Neural progenitor cell (in vitro differentiated cells): ENCODE results near the gene TLL2. TPM values are rescaled to one million over a fixed set of nuclear protein-coding genes. Genes with fewer than 3 reads are reported as not detected.

Source experiments
- DNase-seq: peaks from one replicate; pipeline ENCODE4 v3.0.0-alpha.2; 2016; ENCODE audit warnings: low spot score
- H2AFZ ChIP-seq: fragments of 200-600 bp; sonication (generic); replicated peaks from 2 replicates; pipeline ENCODE4 v1.6.1; 2016; ENCODE audit warnings: antibody characterized with exemption
- H3F3A ChIP-seq: fragments of 200-600 bp; sonication (generic); 2 replicates; pipeline ENCODE4 v1.6.1; 2016; ENCODE audit warnings: antibody characterized with exemption, low read depth
- H3K27ac ChIP-seq: fragments of 200-600 bp; sonication (generic); 2 replicates; pipeline ENCODE4 v1.5.1; 2016; ENCODE audit warnings: mild to moderate bottlenecking
- H3K27me3 ChIP-seq: fragments of 200-600 bp; sonication (generic); 2 replicates; pipeline ENCODE4 v1.6.1; 2016; ENCODE audit warnings: mild to moderate bottlenecking, moderate library complexity
- H3K36me3 ChIP-seq: fragments of 200-600 bp; sonication (generic); 2 replicates; pipeline ENCODE4 v1.5.1; 2016
- H3K4me1 ChIP-seq: fragments of 200-600 bp; sonication (generic); 2 replicates; pipeline ENCODE4 v1.6.1; 2016; ENCODE audit warnings: mixed run types
- H3K4me2 ChIP-seq: fragments of 200-600 bp; sonication (generic); 2 replicates; pipeline ENCODE4 v1.6.1; 2016
- H3K4me3 ChIP-seq: fragments of 200-600 bp; sonication (generic); 2 replicates; pipeline ENCODE4 v1.5.1; 2016
- H3K79me2 ChIP-seq: fragments of 200-600 bp; sonication (generic); 2 replicates; pipeline ENCODE4 v1.6.1; 2016; ENCODE audit warnings: low read depth
- H3K9ac ChIP-seq: fragments of 200-600 bp; sonication (generic); 2 replicates; pipeline ENCODE4 v1.6.1; 2016
- H3K9me3 ChIP-seq: fragments of 200-600 bp; sonication (generic); 2 replicates; pipeline ENCODE4 v1.5.1; 2016; ENCODE audit warnings: low read depth
- H4K20me1 ChIP-seq: fragments of 200-600 bp; sonication (generic); 2 replicates; pipeline ENCODE4 v1.6.1; 2016; ENCODE audit warnings: low read depth
- H3K27ac Mint-ChIP-seq: 3 replicates; pipeline ENCODE4 v1.8.0; 2021; ENCODE audit warnings: mixed read lengths
- H3K27me3 Mint-ChIP-seq: 2 replicates; pipeline ENCODE4 v1.8.0; 2022; ENCODE audit warnings: low read depth, mild to moderate bottlenecking, inconsistent platforms, moderate library complexity, mixed read lengths; ENCODE audit not compliant: insufficient read depth
- H3K36me3 Mint-ChIP-seq: 3 replicates; pipeline ENCODE4 v1.8.0; 2021; ENCODE audit warnings: mixed read lengths
- H3K4me1 Mint-ChIP-seq: 3 replicates; pipeline ENCODE4 v1.8.0; 2021; ENCODE audit warnings: mixed read lengths
- H3K4me3 Mint-ChIP-seq: 3 replicates; pipeline ENCODE4 v1.8.0; 2021; ENCODE audit warnings: mild to moderate bottlenecking, moderate library complexity, mixed read lengths
- H3K9me3 Mint-ChIP-seq: 3 replicates; pipeline ENCODE4 v1.8.0; 2020; ENCODE audit warnings: mixed read lengths
- EZH2 ChIP-seq: fragments of 200-600 bp; sonication (generic); IDR thresholded peaks from 2 replicates; pipeline ENCODE4 v1.6.1; 2017; ENCODE audit warnings: antibody characterized with exemption, mild to moderate bottlenecking, moderate library complexity
- EZH2phosphoT487 ChIP-seq: fragments of 200-600 bp; sonication (generic); IDR thresholded peaks from 2 replicates; pipeline ENCODE4 v1.6.1; 2017; ENCODE audit warnings: antibody characterized with exemption
- total RNA-seq: library from RNA; depleted of rRNA; stranded (reverse); fragments of >200 nt; gene quantifications from 2 replicates; pipeline ENCODE4 v1.2.3, GENCODE V29; 2015; ENCODE audit warnings: low replicate concordance
- TF ChIP-seq, protein P1 (sequence below): fragments of 200-600 bp; sonication (generic); IDR thresholded peaks from 2 replicates; pipeline ENCODE4 v1.5.1; 2017; ENCODE audit warnings: antibody characterized with exemption, mild to moderate bottlenecking

The TLL2 gene
- total RNA-seq, 1 donor from 2014 or later = 0.22 TPM

DNA sequence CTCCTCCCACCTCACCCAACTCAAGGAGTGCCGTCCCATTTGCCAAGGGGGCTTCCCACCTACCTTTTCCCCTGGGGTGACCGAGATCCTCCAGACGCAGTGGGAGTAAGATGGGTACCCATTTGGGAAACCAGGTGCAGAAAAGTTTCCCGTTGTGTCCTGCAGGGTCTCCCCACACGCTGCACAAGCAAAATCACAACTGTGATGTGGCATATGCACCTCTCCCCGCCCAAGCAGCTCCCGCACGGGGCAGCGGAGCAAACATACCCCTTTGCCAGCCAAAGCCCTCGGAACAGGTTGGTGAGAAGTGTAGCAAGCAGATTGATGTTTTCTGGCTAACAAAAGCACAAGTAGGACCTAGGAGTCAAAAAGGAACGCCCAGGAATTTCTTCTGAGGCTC lies 103.4 kb downstream of the TLL2 start:
- H4K20me1 ChIP-seq = no peaks in the 10 kb centered on the region
- H3K4me3 ChIP-seq = no peak overlapping the region
- H3K36me3 ChIP-seq = no peaks in the 10 kb centered on the region
- no peak overlapping the region for H3K4me2 ChIP-seq
- no peak overlapping the region for H3K4me3 Mint-ChIP-seq
- H3K36me3 Mint-ChIP-seq = peaks cover 11% of the 10 kb centered on the region
- no peak overlapping the region for H3K27ac Mint-ChIP-seq
- TF ChIP-seq EZH2phosphoT487 (no peak), EZH2 (no peak)
- TF ChIP-seq, protein P1, sequence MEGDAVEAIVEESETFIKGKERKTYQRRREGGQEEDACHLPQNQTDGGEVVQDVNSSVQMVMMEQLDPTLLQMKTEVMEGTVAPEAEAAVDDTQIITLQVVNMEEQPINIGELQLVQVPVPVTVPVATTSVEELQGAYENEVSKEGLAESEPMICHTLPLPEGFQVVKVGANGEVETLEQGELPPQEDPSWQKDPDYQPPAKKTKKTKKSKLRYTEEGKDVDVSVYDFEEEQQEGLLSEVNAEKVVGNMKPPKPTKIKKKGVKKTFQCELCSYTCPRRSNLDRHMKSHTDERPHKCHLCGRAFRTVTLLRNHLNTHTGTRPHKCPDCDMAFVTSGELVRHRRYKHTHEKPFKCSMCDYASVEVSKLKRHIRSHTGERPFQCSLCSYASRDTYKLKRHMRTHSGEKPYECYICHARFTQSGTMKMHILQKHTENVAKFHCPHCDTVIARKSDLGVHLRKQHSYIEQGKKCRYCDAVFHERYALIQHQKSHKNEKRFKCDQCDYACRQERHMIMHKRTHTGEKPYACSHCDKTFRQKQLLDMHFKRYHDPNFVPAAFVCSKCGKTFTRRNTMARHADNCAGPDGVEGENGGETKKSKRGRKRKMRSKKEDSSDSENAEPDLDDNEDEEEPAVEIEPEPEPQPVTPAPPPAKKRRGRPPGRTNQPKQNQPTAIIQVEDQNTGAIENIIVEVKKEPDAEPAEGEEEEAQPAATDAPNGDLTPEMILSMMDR = no peak
- H3K27me3 Mint-ChIP-seq = peaks cover 8% of the 10 kb centered on the region
- no peak overlapping the region for H3K27ac ChIP-seq
- H3K4me1 ChIP-seq = no peaks in the 10 kb centered on the region
- no peaks in the 10 kb centered on the region for H3K9me3 ChIP-seq
- DNase-seq = no peak
- peaks cover 12% of the 10 kb centered on the region for H3K4me1 Mint-ChIP-seq
- no peaks in the 10 kb centered on the region for H3K27me3 ChIP-seq
- H3K9me3 Mint-ChIP-seq = peaks cover 3% of the 10 kb centered on the region
- no peak overlapping the region for H2AFZ ChIP-seq
- H3K79me2 ChIP-seq = no peaks in the 10 kb centered on the region
- no peak overlapping the region for H3K9ac ChIP-seq
- H3F3A ChIP-seq = no peaks in the 10 kb centered on the region

DNA sequence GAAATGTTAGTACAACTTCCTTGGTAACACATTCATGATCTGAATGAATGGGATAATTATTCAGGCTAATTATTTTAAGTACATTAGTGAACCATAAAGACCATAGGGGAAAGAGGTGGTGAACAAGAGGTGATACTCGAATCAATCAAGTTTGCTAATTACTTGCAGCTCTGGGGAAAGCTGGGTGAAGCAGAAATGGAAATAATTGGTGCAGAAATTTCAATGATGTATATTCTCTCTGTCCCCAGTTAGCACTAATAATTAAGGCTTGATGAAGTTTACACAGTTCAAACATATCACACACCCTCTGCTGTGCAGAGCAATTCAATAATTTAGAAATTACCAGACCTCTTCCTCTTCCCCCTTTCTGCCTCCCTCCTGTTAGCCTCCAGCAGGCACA lies 105.5 kb downstream of the TLL2 start:
- Histone ChIP-seq H2AFZ (no peak overlapping the region), H3K4me3 (no peak overlapping the region), H3K4me2 (no peak overlapping the region), H3K9me3 (no peaks in the 10 kb centered on the region), H4K20me1 (no peaks in the 10 kb centered on the region), H3K36me3 (no peaks in the 10 kb centered on the region), H3K79me2 (no peaks in the 10 kb centered on the region), H3K9ac (no peak overlapping the region), H3K27ac (no peak overlapping the region), H3K4me1 (no peaks in the 10 kb centered on the region), H3K27me3 (no peaks in the 10 kb centered on the region), H3F3A (no peaks in the 10 kb centered on the region)
- Mint-ChIP-seq H3K27me3 (peaks cover 11% of the 10 kb centered on the region), H3K4me1 (peaks cover 20% of the 10 kb centered on the region), H3K36me3 (peaks cover 12% of the 10 kb centered on the region), H3K27ac (no peak overlapping the region), H3K9me3 (peaks cover 3% of the 10 kb centered on the region), H3K4me3 (no peak overlapping the region)
- TF ChIP-seq EZH2phosphoT487 (no peak), EZH2 (no peak)
- TF ChIP-seq, protein P1 = no peak
- no peak for DNase-seq

DNA sequence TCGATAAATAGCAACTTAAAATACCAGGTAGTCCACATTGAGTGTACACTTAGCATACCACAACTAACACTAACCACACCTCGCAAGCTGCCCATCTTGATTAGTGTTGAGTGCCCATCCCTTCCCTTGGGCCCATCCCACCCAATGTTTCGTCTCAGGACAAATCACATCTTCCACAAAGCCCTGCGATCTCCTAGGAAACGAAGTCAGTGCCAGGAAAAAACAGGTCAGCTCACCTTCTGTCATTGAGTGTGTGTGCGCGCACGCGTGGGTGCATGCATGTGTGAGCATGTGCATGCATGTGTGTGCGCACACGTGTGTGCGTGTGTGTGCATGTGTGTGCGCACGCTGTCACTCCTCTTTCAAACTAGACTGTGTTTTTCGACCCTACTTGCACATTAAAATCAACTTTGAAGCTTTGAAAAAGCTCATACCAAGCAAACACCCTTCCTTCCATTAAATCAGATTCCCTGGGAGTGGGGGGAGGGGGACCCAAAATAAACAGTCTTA lies 106.1 kb downstream of the TLL2 start:
- no peak overlapping the region for H3K4me3 Mint-ChIP-seq
- peaks cover 25% of the 10 kb centered on the region for H3K4me1 Mint-ChIP-seq
- no peaks in the 10 kb centered on the region for H3F3A ChIP-seq
- H3K27ac Mint-ChIP-seq = no peak overlapping the region
- H3K4me3 ChIP-seq = no peak overlapping the region
- no peaks in the 10 kb centered on the region for H3K4me1 ChIP-seq
- H3K27ac ChIP-seq = no peak overlapping the region
- TF ChIP-seq, protein P1 = no peak
- peaks cover 3% of the 10 kb centered on the region for H3K9me3 Mint-ChIP-seq
- H4K20me1 ChIP-seq = no peaks in the 10 kb centered on the region
- no peak overlapping the region for H3K4me2 ChIP-seq
- peaks cover 12% of the 10 kb centered on the region for H3K36me3 Mint-ChIP-seq
- no peaks in the 10 kb centered on the region for H3K79me2 ChIP-seq
- peaks cover 16% of the 10 kb centered on the region for H3K27me3 Mint-ChIP-seq
- no peaks in the 10 kb centered on the region for H3K27me3 ChIP-seq
- H3K9me3 ChIP-seq = no peaks in the 10 kb centered on the region
- no peak for DNase-seq
- no peak overlapping the region for H3K9ac ChIP-seq
- no peak overlapping the region for H2AFZ ChIP-seq
- H3K36me3 ChIP-seq = no peaks in the 10 kb centered on the region
